HG03139 (cell line): ENCODE results near the gene MFN2.

Source experiments
- ATAC-seq: cut with Tn5 transposase; IDR thresholded peaks from one replicate; pipeline ENCODE4 v1.9.1; 2021; ENCODE audit not compliant: unreplicated experiment

The MFN2 gene

DNA sequence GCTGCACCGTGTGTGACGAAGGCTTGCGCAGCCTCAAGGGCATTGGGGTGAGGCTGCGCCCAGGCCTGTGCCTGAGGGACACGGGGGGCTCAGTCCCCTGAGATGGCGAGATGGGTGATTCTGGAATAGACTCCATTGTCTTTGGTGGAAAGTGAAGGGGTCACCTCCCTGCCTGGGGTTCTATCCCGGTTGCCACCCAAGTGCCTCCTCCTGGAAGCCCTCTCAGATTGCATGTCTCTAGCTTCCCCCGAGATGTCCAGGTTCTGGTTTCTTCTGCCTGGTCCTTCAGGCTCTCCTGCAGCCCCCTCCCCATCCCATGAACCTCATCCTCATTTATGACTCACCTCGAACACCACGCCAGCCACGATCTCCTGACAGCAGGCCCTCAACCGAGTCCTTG lies 22.3 kb upstream of the MFN2 start:
- no peak for ATAC-seq

DNA sequence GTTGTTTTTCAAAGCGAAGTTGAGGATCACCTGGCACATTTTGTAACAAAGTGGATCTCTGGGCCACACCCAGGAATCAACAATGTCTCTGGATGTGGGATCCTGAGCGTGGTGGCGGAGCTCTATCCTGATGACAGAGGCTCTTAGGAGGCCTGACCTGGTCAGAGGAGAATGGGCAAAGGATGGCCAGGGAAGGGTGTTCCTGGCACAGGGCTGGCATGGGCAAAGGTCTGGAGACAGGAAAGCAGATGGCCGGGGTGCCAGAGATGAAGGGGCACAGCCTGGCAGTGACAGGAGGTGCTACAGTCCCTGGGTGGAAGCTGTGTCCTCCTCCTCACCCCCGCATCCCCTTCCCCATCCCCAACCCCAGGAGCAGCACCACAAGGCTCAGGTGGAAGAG lies 20.0 kb upstream of the MFN2 start:
- ATAC-seq = no peak

DNA sequence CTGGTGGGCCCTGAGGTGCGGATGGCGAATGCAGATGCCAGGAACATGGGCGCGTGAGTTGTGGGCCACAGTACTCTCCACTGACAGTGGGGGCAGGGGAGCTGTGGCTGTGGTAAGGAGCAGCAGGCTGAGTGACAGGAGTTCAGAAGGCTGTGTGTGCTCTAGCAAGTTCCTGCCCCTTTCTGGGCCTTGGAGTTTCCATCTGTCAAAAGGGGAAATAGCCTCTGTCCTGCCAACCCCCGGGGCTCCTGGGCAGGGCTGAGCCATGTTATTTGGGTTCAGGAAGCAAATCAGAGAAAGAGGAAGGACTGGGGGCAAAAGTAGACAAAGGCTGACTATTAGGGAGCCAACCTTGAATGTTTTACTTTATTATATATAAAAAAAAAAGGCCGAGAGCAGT lies 19.5 kb upstream of the MFN2 start:
- no peak for ATAC-seq

DNA sequence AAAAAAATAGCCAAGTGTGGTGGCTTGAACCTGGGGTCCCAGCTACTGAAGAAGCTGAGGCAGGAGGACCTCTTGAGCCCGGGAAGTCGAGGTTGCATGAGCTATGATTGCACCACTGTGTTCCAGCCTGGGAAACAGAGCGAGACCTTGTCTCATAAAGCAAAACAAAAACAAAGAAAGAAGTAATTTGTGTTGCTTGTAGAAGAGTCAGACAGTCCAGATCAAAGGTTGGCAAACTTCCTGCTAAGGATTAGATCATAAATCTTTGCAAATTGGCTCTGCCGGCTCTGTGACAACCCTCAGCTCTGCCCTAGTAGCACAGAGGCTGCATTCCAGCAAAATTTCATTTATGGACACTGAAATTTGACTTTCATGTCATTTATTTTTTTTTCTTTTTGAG lies 19.0 kb upstream of the MFN2 start:
- no peak for ATAC-seq

DNA sequence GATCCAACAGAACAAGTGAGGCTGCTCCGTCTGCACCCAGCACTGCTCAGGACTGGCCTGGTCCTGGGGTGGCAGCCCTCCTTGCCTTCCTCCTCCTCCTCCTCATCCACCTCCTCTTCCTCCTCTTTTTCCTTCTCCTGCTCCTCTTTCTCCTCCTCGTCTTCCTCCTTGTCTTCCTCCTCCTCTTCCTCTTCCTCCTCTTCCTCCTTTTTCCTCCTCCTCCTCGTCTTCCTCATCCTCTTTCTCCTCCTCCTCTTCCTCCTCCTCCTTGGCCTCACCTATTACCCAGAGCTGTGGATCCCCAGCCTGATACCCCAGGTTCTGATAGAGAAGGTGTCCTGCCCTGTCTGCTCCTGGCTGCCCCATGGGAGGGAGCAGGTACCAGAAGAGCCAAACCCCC lies 16.6 kb upstream of the MFN2 start:
- no peak for ATAC-seq

DNA sequence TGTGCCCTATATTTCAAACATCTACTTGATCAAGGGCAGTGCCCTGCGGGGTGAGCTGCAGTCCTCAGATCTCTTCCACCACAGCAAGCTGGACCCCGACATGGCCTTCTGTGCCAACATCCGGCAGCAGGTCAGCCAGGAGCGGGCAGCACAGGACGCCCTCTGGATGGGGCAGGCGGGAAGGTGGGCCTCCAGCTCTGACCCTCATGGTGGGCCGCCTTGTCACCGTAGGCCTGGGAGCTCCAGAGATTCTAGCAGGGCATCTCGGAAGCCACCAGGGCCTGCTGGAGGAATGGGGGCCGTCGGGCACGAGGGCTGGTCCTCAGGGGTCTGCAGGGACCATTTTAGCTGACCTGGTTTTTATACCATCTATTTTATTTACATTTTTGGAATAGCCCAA lies 15.6 kb upstream of the MFN2 start:
- ATAC-seq = no peak

DNA sequence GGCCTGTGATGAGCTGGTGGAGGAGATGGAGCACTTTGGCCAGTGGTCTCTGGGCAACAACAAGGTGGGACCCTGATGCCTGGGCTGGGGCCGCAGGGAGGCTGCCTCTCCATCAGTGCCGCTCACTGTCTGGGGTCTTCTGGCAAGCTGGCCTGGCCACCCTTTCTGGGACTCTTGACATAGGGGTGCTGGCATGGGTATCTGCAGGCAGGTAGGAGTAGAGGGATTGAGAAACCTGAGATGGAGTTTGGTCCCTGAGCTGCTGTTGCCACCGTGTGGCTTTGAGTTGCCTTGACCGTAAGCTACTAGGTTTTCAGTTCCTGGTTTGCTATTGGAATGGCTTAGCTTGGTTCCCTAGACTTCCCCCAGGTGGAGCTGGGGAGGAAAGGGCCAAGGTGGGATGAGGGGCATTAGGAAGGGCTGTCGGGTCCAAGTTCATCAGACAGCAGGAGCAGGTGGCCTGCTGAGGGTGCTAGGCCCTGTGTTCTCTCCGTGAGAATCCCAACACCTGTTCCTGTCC lies 13.2 kb upstream of the MFN2 start:
- ATAC-seq = no peak

DNA sequence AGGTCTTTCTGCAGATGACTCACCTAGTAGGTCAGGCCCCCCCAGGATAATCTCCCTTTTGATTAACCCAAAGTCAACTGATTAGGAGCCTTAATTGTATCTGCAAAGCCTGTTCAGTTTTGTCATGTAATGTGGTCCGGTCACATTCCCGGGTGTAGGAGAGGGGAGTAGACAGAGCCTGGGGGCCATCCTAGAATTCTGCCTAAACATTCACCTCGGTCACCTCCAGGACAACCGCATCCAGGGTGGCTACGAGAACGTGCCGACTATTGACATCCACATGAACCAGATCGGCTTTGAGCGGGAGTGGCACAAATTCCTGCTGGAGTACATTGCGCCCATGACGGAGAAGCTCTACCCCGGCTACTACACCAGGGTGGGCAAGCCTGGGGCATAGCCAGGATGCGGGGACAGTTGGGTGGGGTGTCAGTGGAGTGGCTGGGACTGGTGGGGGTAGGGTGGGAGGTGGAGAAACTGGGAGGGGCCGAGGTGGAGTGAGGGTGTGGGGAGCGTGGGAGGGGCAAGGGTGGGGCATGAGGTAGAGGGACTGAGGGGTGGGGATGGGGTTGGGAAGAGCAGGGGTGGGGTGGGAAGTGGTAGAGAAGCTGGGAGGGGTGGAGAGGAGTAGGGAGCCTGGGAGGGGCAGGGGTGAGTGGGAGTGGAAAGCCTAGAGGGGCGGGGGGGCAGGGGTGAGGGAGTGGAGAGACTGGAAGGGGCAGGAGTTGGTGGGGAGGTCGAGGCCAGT lies 9.6 kb upstream of the MFN2 start:
- no peak for ATAC-seq

DNA sequence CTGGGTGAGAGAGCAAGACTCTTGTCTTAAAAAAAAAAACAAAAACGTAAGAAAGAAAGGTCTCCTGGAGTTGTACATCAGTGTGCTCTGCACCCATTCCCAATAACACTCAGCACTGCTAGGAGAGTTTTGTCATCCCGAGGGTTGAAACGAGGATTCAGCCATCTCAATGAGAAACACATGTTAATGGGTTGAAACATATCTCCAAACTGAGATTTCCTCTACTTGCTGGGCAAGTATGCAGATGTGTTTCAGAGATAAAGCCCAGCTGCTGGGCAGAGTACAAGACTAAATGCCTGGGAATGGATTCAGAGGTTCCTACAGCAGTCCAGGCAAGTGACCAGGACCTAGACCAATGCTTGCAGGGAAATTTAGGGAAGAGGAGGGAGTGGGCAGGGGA lies 2.6 kb upstream of the MFN2 start:
- ATAC-seq = no peak

DNA sequence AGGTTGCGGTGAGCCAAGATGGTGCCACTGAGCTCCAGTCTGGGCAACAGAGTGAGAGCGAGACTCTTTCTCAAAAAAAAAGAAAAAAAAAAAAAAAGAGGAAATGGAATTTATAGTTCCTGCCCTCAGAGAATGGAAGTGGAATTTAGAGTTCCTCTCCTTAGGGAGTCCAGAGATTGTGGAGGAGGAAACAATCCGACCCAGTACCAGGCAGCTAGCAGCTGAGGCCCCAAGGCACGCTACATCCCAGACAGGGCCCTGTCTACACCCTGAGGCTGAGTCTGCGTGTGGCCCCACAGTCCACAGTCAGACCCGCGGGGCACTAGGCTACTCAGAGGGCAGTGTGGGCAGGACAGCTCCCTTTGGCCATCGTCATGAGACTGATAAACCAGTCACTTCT lies 1.9 kb upstream of the MFN2 start:
- ATAC-seq = no peak

DNA sequence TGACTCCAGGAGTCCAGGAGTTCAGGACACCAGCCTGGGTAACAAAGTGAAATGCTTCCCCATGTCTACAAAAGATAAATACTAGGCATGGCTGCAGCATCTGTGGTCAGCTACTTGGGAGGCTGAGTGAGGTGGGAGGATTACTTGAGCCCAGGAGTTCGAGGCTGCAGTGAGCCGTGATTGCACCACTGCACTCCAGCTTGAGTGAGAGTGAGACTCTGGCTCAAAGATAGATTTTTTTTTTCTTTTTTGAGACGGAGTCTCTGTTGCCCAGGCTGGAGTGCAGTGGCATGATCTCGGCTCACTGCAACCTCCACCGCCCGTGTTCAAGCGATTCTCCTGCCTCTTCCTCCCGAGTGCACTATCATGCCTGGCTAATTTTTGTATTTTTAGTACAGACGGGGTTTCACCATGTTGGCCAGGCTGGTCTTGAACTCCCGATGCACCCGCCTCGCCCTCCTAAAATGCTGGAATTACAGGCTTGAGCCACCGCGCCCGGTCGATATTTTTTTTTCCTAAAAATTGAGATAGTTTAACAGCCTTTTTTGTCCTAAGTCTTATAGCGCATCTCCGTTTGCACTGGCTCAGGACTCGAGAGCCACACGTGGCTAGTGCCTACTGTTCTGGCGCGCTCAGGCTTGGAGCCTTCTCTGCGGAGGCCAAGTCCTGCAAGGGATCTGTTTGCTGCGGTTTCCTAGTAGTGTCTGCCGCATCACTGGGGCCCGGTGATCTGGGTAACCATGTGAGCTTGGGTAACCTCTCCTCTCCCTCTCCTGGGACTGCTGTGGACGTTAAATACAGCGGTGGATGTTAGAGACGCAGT lies 1.0 kb upstream of the MFN2 start:
- no peak for ATAC-seq

DNA sequence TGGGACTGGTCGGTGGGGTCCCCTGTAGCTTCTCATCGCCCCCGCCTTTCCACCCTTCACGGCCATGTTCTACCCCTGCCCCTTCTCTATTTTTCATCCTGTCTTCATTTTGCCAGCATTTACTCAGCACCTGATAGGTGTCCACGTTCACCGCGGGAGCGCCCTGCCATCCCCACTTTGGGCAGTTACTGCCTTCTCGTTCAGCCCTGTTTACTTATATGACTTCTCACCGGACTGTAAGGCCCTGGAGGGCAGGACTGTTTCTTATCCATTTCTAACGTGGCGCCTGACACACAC lies 380 bp downstream of the MFN2 start:
- no peak for ATAC-seq

DNA sequence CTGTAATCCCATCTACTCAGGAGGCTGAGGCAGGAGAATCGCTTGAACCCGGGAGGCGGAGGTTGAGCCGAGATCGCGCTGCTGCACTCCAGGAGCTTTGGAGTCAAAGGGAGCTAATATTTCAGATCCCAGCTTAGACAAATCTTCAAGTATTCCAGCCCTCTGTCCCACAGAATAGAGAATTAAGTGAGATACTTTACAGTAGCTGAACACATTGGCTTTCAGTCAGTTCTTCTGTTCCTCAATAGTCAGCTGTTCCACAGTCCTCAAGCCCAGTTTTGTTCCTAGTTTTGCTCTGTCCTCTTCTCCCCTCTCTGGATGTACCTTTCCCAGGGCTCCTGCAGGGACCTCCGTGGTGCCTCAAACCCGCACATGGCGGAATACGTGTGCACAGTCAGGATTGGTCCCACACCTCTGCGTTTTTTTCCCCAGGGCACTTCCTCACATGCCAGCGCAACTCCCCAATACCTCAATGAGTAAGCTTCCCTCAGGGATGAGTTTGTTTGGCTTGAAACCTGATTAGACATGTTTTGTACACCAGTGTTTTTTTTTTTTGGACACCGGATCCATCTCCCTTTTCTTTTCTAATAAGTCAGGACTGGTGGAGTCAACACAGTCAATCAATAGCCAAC lies 1.2 kb downstream of the MFN2 start:
- ATAC-seq = no peak

DNA sequence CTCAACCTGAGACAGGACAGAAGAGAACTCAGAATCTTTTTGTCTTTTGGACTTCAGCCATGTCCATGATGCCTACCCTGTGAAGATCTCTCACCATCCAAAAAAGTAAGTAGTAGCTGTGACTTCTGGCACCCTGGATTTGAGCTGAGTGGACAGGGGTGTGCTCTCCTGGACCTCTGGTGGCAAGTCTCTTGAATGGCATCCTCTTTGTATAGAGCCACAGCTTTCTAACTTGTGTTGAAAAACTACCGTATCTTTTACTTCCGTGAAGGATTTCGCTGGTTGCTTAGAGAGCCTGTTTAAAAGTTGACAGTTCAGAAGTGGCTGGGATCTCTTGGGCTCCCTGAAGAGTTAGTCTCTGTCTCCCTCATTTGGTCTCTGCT lies 1.8 kb downstream of the MFN2 start:
- ATAC-seq = no peak

DNA sequence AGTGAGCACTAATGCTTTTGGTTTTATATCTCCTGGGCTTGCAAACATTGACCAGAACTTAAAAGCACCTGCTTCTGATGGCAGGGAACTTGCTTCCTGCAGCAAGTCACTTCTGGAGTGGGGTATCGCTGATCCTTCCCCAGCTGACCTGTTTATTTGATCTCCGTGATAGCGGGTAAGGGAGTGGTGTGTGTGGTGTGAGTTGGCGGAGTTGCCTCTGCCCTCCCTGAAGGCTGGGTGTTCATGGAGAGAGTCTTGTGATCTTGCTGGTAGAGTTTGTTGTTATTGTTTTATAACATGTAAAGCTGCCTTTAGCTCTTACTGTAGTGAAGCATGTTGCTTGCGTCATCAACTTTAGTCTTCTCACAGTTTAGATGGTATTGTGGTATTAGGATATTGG lies 3.9 kb downstream of the MFN2 start:
- no peak for ATAC-seq

DNA sequence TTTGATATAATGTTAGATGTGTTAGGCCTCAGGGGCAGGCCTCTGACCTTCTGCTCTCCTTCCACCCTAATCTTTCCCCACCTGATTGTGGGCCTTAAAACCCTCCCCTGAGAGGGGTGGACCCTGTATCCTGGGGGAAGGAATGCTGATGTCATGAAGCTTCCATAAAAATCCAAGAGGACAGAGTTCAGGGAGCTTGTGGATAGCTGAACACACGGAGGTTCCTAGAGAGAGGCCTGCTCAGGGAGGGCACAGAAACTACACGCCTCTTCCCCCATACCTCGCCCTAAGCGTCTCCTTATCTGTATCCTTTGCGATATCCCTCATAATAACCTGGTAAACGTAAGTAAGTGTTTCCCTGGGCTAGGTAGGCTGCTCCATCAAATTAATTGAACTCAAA lies 4.3 kb downstream of the MFN2 start:
- no peak for ATAC-seq

DNA sequence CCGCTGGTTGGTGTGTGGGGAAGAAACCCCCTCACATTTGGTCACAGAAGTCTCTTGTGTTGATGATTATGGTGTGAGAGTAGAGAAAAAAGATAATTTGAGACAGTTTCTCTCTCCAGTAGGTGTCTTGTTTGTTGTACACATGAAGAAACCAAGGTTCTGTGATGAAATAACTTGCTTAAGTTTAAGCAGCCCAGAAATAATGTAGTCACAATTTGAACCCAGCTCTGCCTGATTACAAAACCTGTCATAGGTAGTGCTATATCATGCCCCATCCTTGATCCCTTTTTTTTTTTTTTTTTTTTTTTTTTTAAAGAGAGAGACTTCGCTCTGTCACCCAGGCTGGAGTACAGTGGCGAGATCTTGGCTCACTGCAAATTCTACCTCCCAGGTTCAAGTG lies 4.9 kb downstream of the MFN2 start:
- ATAC-seq = no peak

DNA sequence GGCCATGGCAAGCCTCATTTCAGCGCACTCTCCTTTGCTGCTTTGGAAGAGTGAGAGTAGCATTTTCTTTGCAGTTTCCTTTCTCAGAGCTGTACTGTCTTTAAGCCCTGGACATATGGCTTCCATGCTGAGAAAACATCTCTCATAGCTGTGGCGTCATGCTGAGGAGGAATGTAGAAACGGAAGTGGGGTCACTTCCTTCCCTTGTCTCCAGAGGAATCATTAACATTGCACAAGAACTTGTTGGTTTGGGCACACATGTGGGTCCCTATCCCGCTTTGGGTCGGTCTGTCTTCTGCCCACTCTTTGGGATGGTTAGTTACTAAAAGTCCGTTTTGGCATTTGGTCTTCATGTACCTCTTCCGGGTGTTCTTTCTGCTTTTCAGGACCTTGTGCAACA lies 5.6 kb downstream of the MFN2 start:
- ATAC-seq = no peak

DNA sequence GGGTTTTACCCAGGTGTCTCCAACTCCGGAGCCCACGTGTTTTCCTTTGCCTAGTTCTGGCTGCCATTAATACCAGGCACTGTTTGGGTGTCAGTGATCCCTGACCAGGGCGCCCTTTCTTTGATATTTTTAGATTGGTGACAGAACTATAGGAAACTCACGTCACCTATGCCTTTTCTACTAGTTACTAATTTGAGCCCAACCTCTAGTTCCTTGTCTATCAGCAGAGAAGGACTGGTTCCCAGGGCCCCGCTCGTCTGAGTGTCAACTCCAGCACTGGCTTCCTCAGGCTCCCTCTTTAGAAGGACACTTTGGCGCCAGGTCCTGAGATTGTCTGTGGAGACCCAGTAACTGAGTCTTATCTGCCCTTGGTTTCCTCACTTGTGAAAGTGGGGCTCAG lies 9.4 kb downstream of the MFN2 start:
- ATAC-seq = no peak

DNA sequence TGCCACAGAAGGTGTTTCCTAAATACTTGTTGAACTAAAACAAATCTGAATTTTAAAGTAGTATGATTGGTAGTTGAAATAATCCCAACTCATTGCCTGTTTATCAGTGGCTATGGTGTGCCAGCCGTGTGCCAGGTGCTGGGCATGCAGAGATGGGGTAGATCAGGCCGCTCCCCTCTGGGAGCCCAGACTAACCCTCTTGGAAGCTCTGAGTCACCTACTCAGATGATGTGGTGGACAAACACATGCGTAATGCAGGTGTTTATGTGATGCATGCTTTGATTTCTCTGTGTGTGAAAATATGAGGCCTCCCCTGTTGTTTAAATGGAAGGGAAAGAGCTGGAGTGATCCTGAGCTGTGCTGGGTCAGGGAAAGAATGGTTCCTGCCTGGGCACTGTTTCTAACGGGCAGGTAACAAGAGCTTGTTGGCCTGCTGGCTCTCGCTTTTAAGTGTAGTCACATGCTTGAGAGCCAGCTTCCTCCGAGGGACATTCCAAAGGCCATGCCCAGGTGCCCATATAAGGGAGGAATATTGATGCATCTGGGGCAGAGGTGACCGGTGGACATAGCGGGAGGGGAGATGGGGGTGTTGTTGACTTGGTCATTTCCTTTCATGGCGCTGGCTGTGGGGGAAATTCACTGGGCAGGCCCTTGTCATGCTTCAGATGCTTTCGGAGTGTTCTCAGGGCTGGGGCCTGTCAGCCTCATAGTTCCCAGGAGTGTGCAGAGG lies 10.2 kb downstream of the MFN2 start:
- no peak for ATAC-seq

DNA sequence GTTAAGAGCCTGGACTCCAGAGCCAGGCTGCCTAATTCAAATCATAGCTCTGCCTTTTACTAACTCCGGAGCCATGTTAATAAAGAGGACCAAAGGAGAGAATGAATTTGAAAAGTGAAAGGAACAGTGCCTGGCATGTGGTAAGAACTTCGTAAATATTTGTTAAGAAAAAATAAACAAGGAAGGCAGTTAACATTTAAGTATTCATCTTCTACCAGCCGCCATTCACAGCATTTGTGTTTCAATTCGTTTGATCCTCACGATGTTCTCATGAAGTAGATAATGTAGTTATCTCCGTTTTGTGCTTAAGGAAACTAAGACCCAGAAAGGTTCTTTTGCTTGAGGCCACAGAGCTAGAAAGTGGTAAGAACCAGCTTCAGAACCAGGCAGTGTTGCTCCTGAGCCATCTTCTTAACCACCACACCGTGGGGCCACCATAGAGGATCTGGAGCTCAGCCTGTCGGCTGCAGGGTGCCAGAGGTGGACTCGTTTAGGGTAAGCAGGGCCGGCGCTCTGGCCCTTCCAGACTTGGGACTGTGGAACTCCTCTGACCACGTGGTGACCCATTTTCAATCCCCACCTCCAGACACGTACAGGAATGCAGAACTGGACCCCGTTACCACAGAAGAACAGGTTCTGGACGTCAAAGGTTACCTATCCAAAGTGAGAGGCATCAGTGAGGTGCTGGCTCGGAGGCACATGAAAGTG lies 11.9 kb downstream of the MFN2 start:
- no peak for ATAC-seq
